Measurements from ENCODE around the gene RPL10A. TPM values are rescaled to one million over a fixed set of nuclear protein-coding genes. Genes with fewer than 3 reads are reported as not detected.
A peak's percentile ranks its signal among the peaks of the same experiment; 100 is the strongest.

The RPL10A gene
- total RNA-seq, 1 experiment from 2014 or later: 1,082 TPM

DNA sequence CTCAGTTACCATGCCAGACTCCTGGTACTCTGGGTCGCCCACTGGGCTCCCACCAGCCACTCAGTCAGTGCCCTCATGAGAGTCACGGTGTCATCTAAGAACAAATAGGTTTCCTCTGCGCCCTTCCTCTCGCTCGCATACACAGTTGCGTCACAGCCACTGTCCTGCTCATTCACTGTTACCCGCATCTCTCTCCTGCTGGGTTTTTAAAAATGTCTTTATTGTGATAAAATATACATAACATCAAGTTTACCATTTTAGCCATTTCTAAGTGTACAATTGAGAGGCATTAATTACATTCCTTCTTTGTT, 24.7 kb downstream of the RPL10A start:
- H3K4me1 Mint-ChIP-seq (ENCODE audit: low read depth, unreplicated experiment): peaks cover 43% of the 10 kb centered on the region
- H3K27me3 ChIP-seq (replicated peaks; ENCODE audit: control insufficient read depth, insufficient read depth, low read length): no peaks in the 10 kb centered on the region
- TF ChIP-seq CTCF (IDR thresholded peaks at IDR 0.05; ENCODE audit: insufficient read depth in 1 of 2, low read depth in 1 of 2, low read length in 1 of 2, severe bottlenecking in 1 of 2, unreplicated experiment in 1 of 2): no peak
- H3K4me3 ChIP-seq (ENCODE audit: low read depth, low read length): no peak overlapping the region
- no peaks in the 10 kb centered on the region for H3K9me3 ChIP-seq
- H3K4me3 Mint-ChIP-seq (ENCODE audit: unreplicated experiment): peak overlapping the region; percentile 20
- BruUV-seq (replicated peaks): no TSS peak
- DNase-seq: no peak
- peaks cover 9% of the 10 kb centered on the region for H3K36me3 Mint-ChIP-seq (ENCODE audit: insufficient read depth, unreplicated experiment)
- ChIA-PET CTCF (no interaction called here), POLR2A (no interaction called here)
- H3K27ac Mint-ChIP-seq (ENCODE audit: unreplicated experiment): peak overlapping the region; percentile 50
- no peaks in the 10 kb centered on the region for H3K36me3 ChIP-seq (ENCODE audit: control insufficient read depth, insufficient read depth, low read length)
- no peaks in the 10 kb centered on the region for H3K27me3 Mint-ChIP-seq (ENCODE audit: insufficient read depth, unreplicated experiment)
- no peaks in the 10 kb centered on the region for H3K9me3 Mint-ChIP-seq (ENCODE audit: unreplicated experiment)
- peaks cover 74% of the 10 kb centered on the region for H3K4me1 ChIP-seq
- intact Hi-C loops (cut with micrococcal nuclease; ENCODE audit: unreplicated experiment): no loop called here

DNA sequence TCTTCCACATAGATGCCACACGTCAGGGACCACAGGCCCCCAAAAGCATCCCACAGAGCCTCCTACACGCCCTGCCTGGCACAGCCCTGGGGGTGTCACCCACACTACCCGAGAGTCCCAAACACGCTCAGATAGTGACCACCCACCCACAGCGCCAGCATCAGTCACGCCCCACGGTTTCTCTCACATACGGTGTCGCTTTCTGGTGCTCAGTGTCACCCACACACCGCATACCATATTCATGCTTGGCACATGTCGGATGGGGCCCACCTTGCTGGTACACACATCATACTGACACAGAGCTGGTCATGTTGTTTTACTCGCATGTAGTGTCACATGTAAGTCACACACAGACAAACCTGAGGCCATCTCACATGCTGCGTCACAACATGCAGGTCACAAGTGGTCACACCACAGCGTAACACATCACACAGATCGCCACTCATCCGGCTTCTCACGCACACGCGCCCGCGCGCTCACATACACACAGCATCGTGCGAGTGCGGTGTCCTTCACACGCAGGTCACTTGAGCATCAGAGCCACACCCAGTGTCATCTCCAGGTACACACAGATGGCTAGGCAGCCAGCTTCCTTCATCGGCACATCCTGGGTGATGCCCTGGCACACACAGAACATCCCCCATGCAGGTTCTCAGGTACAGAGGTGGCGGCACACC, 25.2 kb downstream of the RPL10A start:
- TF ChIP-seq CTCF (IDR thresholded peaks at IDR 0.05; ENCODE audit: insufficient read depth in 1 of 2, low read depth in 1 of 2, low read length in 1 of 2, severe bottlenecking in 1 of 2, unreplicated experiment in 1 of 2): no peak
- Mint-ChIP-seq H3K27me3 (ENCODE audit: insufficient read depth, unreplicated experiment) (no peaks in the 10 kb centered on the region), H3K4me1 (ENCODE audit: low read depth, unreplicated experiment) (peaks cover 38% of the 10 kb centered on the region), H3K36me3 (ENCODE audit: insufficient read depth, unreplicated experiment) (peaks cover 9% of the 10 kb centered on the region), H3K4me3 (ENCODE audit: unreplicated experiment) (peak overlapping the region; percentile 20), H3K9me3 (ENCODE audit: unreplicated experiment) (no peaks in the 10 kb centered on the region), H3K27ac (ENCODE audit: unreplicated experiment) (peak overlapping the region; percentile 50)
- intact Hi-C loops (cut with micrococcal nuclease; ENCODE audit: unreplicated experiment): no loop called here
- ChIA-PET POLR2A (no interaction called here), CTCF (no interaction called here)
- Histone ChIP-seq H3K36me3 (ENCODE audit: control insufficient read depth, insufficient read depth, low read length) (no peaks in the 10 kb centered on the region), H3K27me3 (replicated peaks; ENCODE audit: control insufficient read depth, insufficient read depth, low read length) (no peaks in the 10 kb centered on the region), H3K4me1 (peaks cover 72% of the 10 kb centered on the region), H3K4me3 (ENCODE audit: low read depth, low read length) (no peak overlapping the region), H3K9me3 (no peaks in the 10 kb centered on the region)
- BruUV-seq (replicated peaks): no TSS peak
- no peak for DNase-seq

GRCh38 chr6:35494161-35494563, 26.0 kb downstream of the RPL10A start:
- POLR2A ChIA-PET: interaction anchor here (0.6 kb wide), 1 partner anchor 25 kb away, joined by 3 read pairs; no protein-coding TSS in a partner anchor
- intact Hi-C loops (cut with micrococcal nuclease; ENCODE audit: unreplicated experiment): no loop called here
- BruUV-seq (replicated peaks): no TSS peak
- TF ChIP-seq CTCF (IDR thresholded peaks at IDR 0.05; ENCODE audit: insufficient read depth in 1 of 2, low read depth in 1 of 2, low read length in 1 of 2, severe bottlenecking in 1 of 2, unreplicated experiment in 1 of 2): no peak
- Mint-ChIP-seq H3K27me3 (ENCODE audit: insufficient read depth, unreplicated experiment) (no peaks in the 10 kb centered on the region), H3K27ac (ENCODE audit: unreplicated experiment) (no peak overlapping the region), H3K9me3 (ENCODE audit: unreplicated experiment) (no peaks in the 10 kb centered on the region), H3K4me3 (ENCODE audit: unreplicated experiment) (no peak overlapping the region), H3K36me3 (ENCODE audit: insufficient read depth, unreplicated experiment) (peaks cover 7% of the 10 kb centered on the region), H3K4me1 (ENCODE audit: low read depth, unreplicated experiment) (peaks cover 37% of the 10 kb centered on the region)
- peaks cover 72% of the 10 kb centered on the region for H3K4me1 ChIP-seq
- H3K9me3 ChIP-seq: no peaks in the 10 kb centered on the region
- H3K36me3 ChIP-seq (ENCODE audit: control insufficient read depth, insufficient read depth, low read length): no peaks in the 10 kb centered on the region
- DNase-seq: no peak
- H3K27me3 ChIP-seq (replicated peaks; ENCODE audit: control insufficient read depth, insufficient read depth, low read length): no peaks in the 10 kb centered on the region
- CTCF ChIA-PET: no interaction called here
- no peak overlapping the region for H3K4me3 ChIP-seq (ENCODE audit: low read depth, low read length)

All from Caco-2 (cell line).